HG03097 (cell line): ENCODE data around the gene CEP112.

ENCODE experiments used
- ATAC-seq: cut with Tn5 transposase; IDR thresholded peaks from one replicate; pipeline ENCODE4 v1.9.1; 2021; ENCODE audit not compliant: unreplicated experiment, low FRiP score

Gene CEP112

GRCh38 chr17:65587534-65588180, 604.3 kb downstream of the CEP112 start:
- no peak for ATAC-seq

GRCh38 chr17:65586899-65587298, 605.0 kb downstream of the CEP112 start:
- no peak for ATAC-seq
